Measurements from ENCODE around the gene SBF1. TPM values are rescaled to one million over a fixed set of nuclear protein-coding genes. Genes with fewer than 3 reads are reported as not detected.

SBF1 gene
- total and polyA plus RNA-seq, 2 donors (not counting 1 experiment from before 2014, with no cell fraction given) = 110 to 254 TPM

DNA sequence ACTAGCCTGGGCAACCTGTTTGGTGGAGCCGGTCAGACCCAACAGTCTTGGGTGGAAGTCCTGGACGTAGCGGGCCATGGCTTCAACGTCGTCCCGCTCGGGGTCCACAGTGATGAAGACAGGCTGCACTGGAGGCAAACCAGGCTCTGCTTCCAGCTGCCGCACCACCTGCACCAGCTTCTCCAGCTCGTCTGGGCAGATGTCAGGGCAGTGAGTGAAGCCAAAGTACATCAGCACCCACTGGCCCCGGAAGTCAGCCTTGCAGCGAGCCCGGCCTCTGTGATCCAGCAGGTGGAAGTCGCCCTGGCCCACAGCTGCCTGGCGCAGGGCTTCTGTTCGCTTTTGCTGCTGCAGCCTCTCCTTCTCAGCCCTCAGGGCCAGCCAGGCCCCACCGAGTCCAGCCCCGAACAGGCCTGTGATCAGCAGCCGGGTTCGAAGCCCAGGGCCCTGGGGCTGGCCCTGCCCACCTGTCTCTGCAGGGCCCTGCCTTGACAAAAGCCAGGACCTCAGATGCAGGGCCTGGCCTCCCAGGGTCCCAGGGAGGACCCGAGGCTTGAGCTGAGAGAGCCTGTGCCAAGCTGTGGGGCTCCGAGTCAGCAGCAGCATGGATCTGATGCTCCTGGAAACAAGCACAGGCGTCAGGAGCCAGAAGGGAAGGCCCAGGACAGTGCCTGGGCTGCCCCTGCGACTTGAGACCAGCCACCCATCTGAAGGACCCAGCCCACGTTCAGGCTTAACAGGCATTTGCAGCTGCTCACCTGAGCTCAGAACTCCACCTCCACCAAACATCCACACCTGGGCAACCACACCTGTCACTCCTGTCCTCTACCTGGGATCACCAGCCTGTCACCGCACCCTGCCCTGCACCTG is 49.2 kb upstream of the SBF1 start:
- DNase-seq = no peak
- H2AFZ ChIP-seq (ENCODE audit: insufficient read depth, low read depth, low read length, poor library complexity, severe bottlenecking) = no peak overlapping the region
- no peaks in the 10 kb centered on the region for H3K27me3 ChIP-seq (replicated peaks in 1 of 4; ENCODE audit: control extremely low read depth in 1 of 4, control insufficient read depth in 3 of 4, insufficient read depth in 4 of 4, low read length in 3 of 4)
- intact Hi-C loops (cut with micrococcal nuclease) = no loop called here
- H3K27ac ChIP-seq (ENCODE audit: low read length in 2 of 2) = no peak overlapping the region
- H3K79me2 ChIP-seq (ENCODE audit: control insufficient read depth, insufficient read depth, low read length) = peaks cover 45% of the 10 kb centered on the region
- no peaks in the 10 kb centered on the region for H3K9me3 Mint-ChIP-seq (ENCODE audit: insufficient read depth)
- H3K4me2 ChIP-seq (replicated peaks; ENCODE audit: low read depth, low read length, poor library complexity, severe bottlenecking) = peak overlapping the region; percentile 98
- peaks cover 16 to 41% of the 10 kb centered on the region in 2 donors for H3K4me1 ChIP-seq (ENCODE audit: control insufficient read depth in 2 of 2, insufficient read depth in 2 of 2, low read length in 2 of 2)
- no peaks in the 10 kb centered on the region for H3K27me3 Mint-ChIP-seq
- ChIA-PET POLR2A (interaction anchor here (2.0 to 2.7 kb wide), 3 partner anchors 11 to 24 kb away, joined by 13 to 35 read pairs (median 15); partner anchors contain the start of genes LMF2 and NCAPH2), CTCF (interaction anchor here (1.0 to 2.4 kb wide), 7 partner anchors 16 to 182 kb away, joined by 3 to 71 read pairs (median 19); partner anchors contain the start of genes LMF2, MIOX and NCAPH2)
- 90% methylated on average over 25 of the region's 25 CpGs for WGBS (ENCODE audit: insufficient coverage)
- H4K20me1 ChIP-seq (ENCODE audit: control insufficient read depth, insufficient read depth, low read length, poor library complexity, severe bottlenecking) = peaks cover 27% of the 10 kb centered on the region
- H3K9ac ChIP-seq (ENCODE audit: low read length) = no peak overlapping the region
- H3K27ac Mint-ChIP-seq = no peak overlapping the region
- peaks cover 0 to 37% of the 10 kb centered on the region in 2 experiments for H3K36me3 ChIP-seq (replicated peaks in 1 of 2; ENCODE audit: control extremely low read depth in 1 of 2, control insufficient read depth in 1 of 2, extremely low read depth in 1 of 2, insufficient read depth in 2 of 2, low read length in 1 of 2)
- H3K4me3 Mint-ChIP-seq = peak overlapping the region; percentile 90
- H3K4me3 ChIP-seq (ENCODE audit: control extremely low read depth in 1 of 5, extremely low read depth in 1 of 5, insufficient read depth in 1 of 5, low read depth in 2 of 5, low read length in 4 of 5) = peak overlapping the region in 3 of 5 experiments; percentile 4 to 82 (median 76)
- peaks cover 0 to under 1% (median 0%) of the 10 kb centered on the region in 3 donors for H3K9me3 ChIP-seq (ENCODE audit: control extremely low read depth in 1 of 3, control insufficient read depth in 2 of 3, insufficient read depth in 1 of 3, low read length in 2 of 3)
- ATAC-seq (ENCODE audit: low read depth) = no peak
- TF ChIP-seq EZH2 (IDR thresholded peaks at IDR 0.05; ENCODE audit: borderline replicate concordance, insufficient read depth, low read depth, low read length, poor library complexity, severe bottlenecking) = no peak
- TF ChIP-seq CTCF (IDR thresholded peaks at IDR 0.05) = no peak
- peaks cover 32% of the 10 kb centered on the region for H3K4me1 Mint-ChIP-seq

DNA sequence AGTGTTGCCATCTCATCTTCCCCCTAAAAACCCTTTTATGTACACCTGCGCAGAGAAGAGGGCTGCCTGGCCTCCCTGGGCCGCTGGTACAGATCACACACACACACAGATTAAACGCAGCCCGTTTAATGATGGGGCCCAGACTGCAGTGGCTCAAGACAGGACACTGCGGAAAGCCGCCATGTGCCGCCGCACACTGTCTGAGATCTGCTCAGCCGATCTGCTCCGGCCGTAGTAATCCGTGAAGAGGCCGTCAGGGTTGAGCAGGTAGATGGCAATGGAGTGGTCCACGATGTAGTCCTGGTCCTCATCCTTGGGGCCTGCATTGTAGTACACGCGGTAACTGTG is 48.6 kb upstream of the SBF1 start:
- H3K9ac ChIP-seq (ENCODE audit: low read length) = no peak overlapping the region
- CTCF ChIA-PET = interaction anchor here (0.9 to 1.4 kb wide), 2 partner anchors 98 to 198 kb away, joined by 3 to 4 read pairs; no protein-coding TSS in a partner anchor

More for the DNA sequence above, 48.6 kb upstream of the SBF1 start:
- Mint-ChIP-seq H3K27ac (no peak overlapping the region), H3K27me3 (no peaks in the 10 kb centered on the region), H3K4me1 (peaks cover 26% of the 10 kb centered on the region), H3K9me3 (ENCODE audit: insufficient read depth) (no peaks in the 10 kb centered on the region), H3K4me3 (peak overlapping the region; percentile 29)
- H3K36me3 ChIP-seq (replicated peaks in 1 of 2; ENCODE audit: control extremely low read depth in 1 of 2, control insufficient read depth in 1 of 2, extremely low read depth in 1 of 2, insufficient read depth in 2 of 2, low read length in 1 of 2) = peaks cover 0 to 43% of the 10 kb centered on the region in 2 experiments
- DNase-seq (no peak), ATAC-seq (ENCODE audit: low read depth) (no peak)
- no peaks in the 10 kb centered on the region for H3K9me3 ChIP-seq (ENCODE audit: control extremely low read depth in 1 of 3, control insufficient read depth in 2 of 3, insufficient read depth in 1 of 3, low read length in 2 of 3)
- H3K4me2 ChIP-seq (replicated peaks; ENCODE audit: low read depth, low read length, poor library complexity, severe bottlenecking) = no peak overlapping the region
- POLR2A ChIA-PET = no interaction called here
- no peak overlapping the region for H3K27ac ChIP-seq (ENCODE audit: low read length in 2 of 2)
- intact Hi-C loops (cut with micrococcal nuclease) = no loop called here
- no peak overlapping the region for H3K4me3 ChIP-seq (ENCODE audit: control extremely low read depth in 1 of 5, extremely low read depth in 1 of 5, insufficient read depth in 1 of 5, low read depth in 2 of 5, low read length in 4 of 5)
- H3K79me2 ChIP-seq (ENCODE audit: control insufficient read depth, insufficient read depth, low read length) = peaks cover 51% of the 10 kb centered on the region
- H4K20me1 ChIP-seq (ENCODE audit: control insufficient read depth, insufficient read depth, low read length, poor library complexity, severe bottlenecking) = peaks cover 27% of the 10 kb centered on the region
- TF ChIP-seq CTCF (IDR thresholded peaks at IDR 0.05) (no peak), EZH2 (IDR thresholded peaks at IDR 0.05; ENCODE audit: borderline replicate concordance, insufficient read depth, low read depth, low read length, poor library complexity, severe bottlenecking) (no peak)
- no peaks in the 10 kb centered on the region for H3K27me3 ChIP-seq (replicated peaks in 1 of 4; ENCODE audit: control extremely low read depth in 1 of 4, control insufficient read depth in 3 of 4, insufficient read depth in 4 of 4, low read length in 3 of 4)
- WGBS (ENCODE audit: insufficient coverage) = 96% methylated on average over 16 of the region's 16 CpGs
- peaks cover 16 to 35% of the 10 kb centered on the region in 2 donors for H3K4me1 ChIP-seq (ENCODE audit: control insufficient read depth in 2 of 2, insufficient read depth in 2 of 2, low read length in 2 of 2)
- no peak overlapping the region for H2AFZ ChIP-seq (ENCODE audit: insufficient read depth, low read depth, low read length, poor library complexity, severe bottlenecking)

Measured in B cell (primary cell).